H54 (cell line): ENCODE results near the gene GAS7.

Source experiments
- DNase-seq: peaks from one replicate; pipeline ENCODE4 v3.0.0; 2011; ENCODE audit warnings: low spot score, mixed read lengths; ENCODE audit not compliant: insufficient read length
- FAIRE-seq: peaks from 3 replicates; lab custom pipeline; 2011; peaks lifted over from hg19 to GRCh38; lab: Jason Lieb, UNC
- POLR2A ChIP-seq: IDR thresholded peaks from 2 replicates; pipeline ENCODE4 v1.6.1; 2011; ENCODE audit warnings: low read depth, mild to moderate bottlenecking, low read length

The GAS7 gene

GRCh38 chr17:9897372-9897968 is 300.9 kb downstream of the GAS7 start:
- FAIRE-seq (no peak), DNase-seq (no peak)
- TF ChIP-seq POLR2A = no peak

- FAIRE-seq (no peak), DNase-seq (no peak)
- no peak for TF ChIP-seq POLR2A
Measured at GRCh38 chr17:9895923-9896322, 302.5 kb downstream of the GAS7 start.

GRCh38 chr17:9894231-9894630 is 304.2 kb downstream of the GAS7 start:
- TF ChIP-seq POLR2A = no peak
- no peak for FAIRE-seq
- no peak for DNase-seq

- FAIRE-seq (no peak), DNase-seq (no peak)
Measured at GRCh38 chr17:9893411-9894012, 304.9 kb downstream of the GAS7 start.

GRCh38 chr17:9890124-9890523 is 308.3 kb downstream of the GAS7 start:
- peak; percentile 43 for FAIRE-seq
- peak; percentile 81 for DNase-seq
- no peak for TF ChIP-seq POLR2A

More at GRCh38 chr17:9893411-9894012, 304.9 kb downstream of the GAS7 start:
- no peak for TF ChIP-seq POLR2A

GRCh38 chr17:9887508-9887907 is 310.9 kb downstream of the GAS7 start:
- no peak for DNase-seq
- TF ChIP-seq POLR2A = no peak
- no peak for FAIRE-seq

GRCh38 chr17:9886141-9886930 is 312.1 kb downstream of the GAS7 start:
- no peak for FAIRE-seq
- no peak for TF ChIP-seq POLR2A
- DNase-seq = no peak

- no peak for TF ChIP-seq POLR2A
- FAIRE-seq = no peak
- DNase-seq = no peak
Measured at GRCh38 chr17:9883451-9883850, 315.0 kb downstream of the GAS7 start.

GRCh38 chr17:9880582-9880999 is 317.8 kb downstream of the GAS7 start:
- TF ChIP-seq POLR2A = no peak
- DNase-seq = peak; percentile 62
- peak; percentile 81 for FAIRE-seq

- DNase-seq = no peak
- no peak for TF ChIP-seq POLR2A
- FAIRE-seq = no peak
Measured at GRCh38 chr17:9878786-9879525, 319.4 kb downstream of the GAS7 start.

GRCh38 chr17:9878356-9878755 is 320.1 kb downstream of the GAS7 start:
- TF ChIP-seq POLR2A = no peak
- DNase-seq = no peak
- no peak for FAIRE-seq

GRCh38 chr17:9875441-9875840 is 323.0 kb downstream of the GAS7 start:
- no peak for TF ChIP-seq POLR2A
- FAIRE-seq (peak; percentile 72), DNase-seq (peak; percentile 64)

- TF ChIP-seq POLR2A = no peak
- no peak for DNase-seq
- FAIRE-seq = no peak
Measured at GRCh38 chr17:9874722-9875121, 323.7 kb downstream of the GAS7 start.

GRCh38 chr17:9872852-9873251 is 325.6 kb downstream of the GAS7 start:
- DNase-seq (no peak), FAIRE-seq (no peak)
- TF ChIP-seq POLR2A = no peak
